Breast epithelium (tissue), 4 donors: ENCODE results near the gene USP11. TPM values are rescaled to one million over a fixed set of nuclear protein-coding genes. Genes with fewer than 3 reads are reported as not detected.

Experiments
- DNase-seq, 2 donors: peaks; one replicate each; pipeline ENCODE4 v3.0.0-alpha.2; 2019; ENCODE audit warnings: low spot score in 2 of 2
- H3K27ac ChIP-seq, 2 donors: fragments of 200-600 bp; sonication (generic) in 1 of 2; one replicate each; pipeline ENCODE4 v1.5.1; 2016 to 2019; ENCODE audit warnings: mild to moderate bottlenecking in 1 of 2
- H3K27me3 ChIP-seq, 2 donors: fragments of 200-600 bp; sonication (generic) in 1 of 2; one replicate each; pipeline versions ENCODE4 v1.5.1 to v1.6.0; 2017 to 2019; ENCODE audit warnings: control low read depth in 1 of 2, mild to moderate bottlenecking in 1 of 2
- H3K36me3 ChIP-seq: fragments of 200-600 bp; one replicate; pipeline ENCODE4 v1.5.1; 2019
- H3K4me1 ChIP-seq, 2 donors: fragments of 200-600 bp; sonication (generic); one replicate each; pipeline ENCODE4 v1.5.1; 2016 to 2019; ENCODE audit warnings: control low read depth in 1 of 2
- H3K4me3 ChIP-seq, 3 donors: fragments of 200-600 bp; sonication (generic); 1 replicate in 2 of 3; 2 replicates in 1 of 3; pipeline ENCODE4 v1.5.1; 2016 to 2019; ENCODE audit warnings: mild to moderate bottlenecking in 3 of 3, moderate library complexity in 2 of 3
- H3K9me3 ChIP-seq, 2 donors: fragments of 200-600 bp; sonication (generic) in 1 of 2; one replicate each; pipeline ENCODE4 v1.5.1; 2016 to 2019; ENCODE audit warnings: control low read depth in 1 of 2
- POLR2A ChIP-seq: fragments of 450-650 bp; IDR thresholded peaks from one replicate; pipeline ENCODE4 v1.6.1; 2016; ENCODE audit warnings: antibody characterized with exemption, mild to moderate bottlenecking, moderate library complexity
- POLR2AphosphoS5 ChIP-seq, 3 donors: sonication (generic); formaldehyde crosslinking; IDR thresholded peaks; one replicate each; pipeline ENCODE4 v1.6.1; 2017; ENCODE audit warnings: antibody characterized with exemption in 3 of 3
- intact Hi-C: fragments of 100-400 bp; cut with DNase I; formaldehyde crosslinking; loops from one replicate; pipeline ENCODE4 v1.15.1; 2023; ENCODE audit warnings: low total_unique reads
- total RNA-seq, 3 donors: library from RNA; depleted of rRNA; stranded (reverse); fragments of >200 nt; gene quantifications; one replicate each; pipeline ENCODE4 v1.1.0, GENCODE V29; 2016
- TF ChIP-seq, protein P1 (sequence below), 3 donors: fragments of 450-650 bp; IDR thresholded peaks; one replicate each; pipeline ENCODE4 v1.5.1; 2016 to 2017; ENCODE audit warnings: antibody characterized with exemption in 3 of 3, mild to moderate bottlenecking in 3 of 3, moderate library complexity in 3 of 3

Gene USP11
- total RNA-seq, 3 donors from 2014 or later = 21.3 to 42.0 (median 29.4) TPM

DNA sequence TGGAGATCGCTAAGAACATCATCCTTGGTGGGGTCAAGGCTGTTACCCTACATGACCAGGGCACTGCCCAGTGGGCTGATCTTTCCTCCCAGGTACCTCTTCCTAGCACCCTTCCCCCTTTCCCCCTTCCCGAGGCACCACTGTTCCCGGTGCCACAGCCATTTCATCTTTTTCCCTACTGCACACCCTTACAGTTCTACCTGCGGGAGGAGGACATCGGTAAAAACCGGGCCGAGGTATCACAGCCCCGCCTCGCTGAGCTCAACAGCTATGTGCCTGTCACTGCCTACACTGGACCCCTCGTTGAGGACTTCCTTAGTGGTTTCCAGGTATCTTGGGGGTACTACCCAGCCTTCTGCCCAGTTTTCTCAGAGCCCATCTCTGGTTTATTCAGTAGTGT is 33.5 kb upstream of the USP11 start:
- TF ChIP-seq, protein P1, sequence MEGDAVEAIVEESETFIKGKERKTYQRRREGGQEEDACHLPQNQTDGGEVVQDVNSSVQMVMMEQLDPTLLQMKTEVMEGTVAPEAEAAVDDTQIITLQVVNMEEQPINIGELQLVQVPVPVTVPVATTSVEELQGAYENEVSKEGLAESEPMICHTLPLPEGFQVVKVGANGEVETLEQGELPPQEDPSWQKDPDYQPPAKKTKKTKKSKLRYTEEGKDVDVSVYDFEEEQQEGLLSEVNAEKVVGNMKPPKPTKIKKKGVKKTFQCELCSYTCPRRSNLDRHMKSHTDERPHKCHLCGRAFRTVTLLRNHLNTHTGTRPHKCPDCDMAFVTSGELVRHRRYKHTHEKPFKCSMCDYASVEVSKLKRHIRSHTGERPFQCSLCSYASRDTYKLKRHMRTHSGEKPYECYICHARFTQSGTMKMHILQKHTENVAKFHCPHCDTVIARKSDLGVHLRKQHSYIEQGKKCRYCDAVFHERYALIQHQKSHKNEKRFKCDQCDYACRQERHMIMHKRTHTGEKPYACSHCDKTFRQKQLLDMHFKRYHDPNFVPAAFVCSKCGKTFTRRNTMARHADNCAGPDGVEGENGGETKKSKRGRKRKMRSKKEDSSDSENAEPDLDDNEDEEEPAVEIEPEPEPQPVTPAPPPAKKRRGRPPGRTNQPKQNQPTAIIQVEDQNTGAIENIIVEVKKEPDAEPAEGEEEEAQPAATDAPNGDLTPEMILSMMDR (IDR thresholded peaks at IDR 0.05) = no peak
- TF ChIP-seq POLR2AphosphoS5 (IDR thresholded peaks at IDR 0.05) (no peak), POLR2A (no peak)
- peak overlapping the region; percentile 18 to 48 for H3K27ac ChIP-seq
- H3K9me3 ChIP-seq = no peaks in the 10 kb centered on the region
- no peaks in the 10 kb centered on the region for H3K27me3 ChIP-seq
- peaks cover 11% of the 10 kb centered on the region for H3K36me3 ChIP-seq
- no peak overlapping the region for H3K4me3 ChIP-seq
- DNase-seq = no peak
- H3K4me1 ChIP-seq = peaks cover 0 to 19% of the 10 kb centered on the region in 2 donors
- intact Hi-C loops = no loop called here

DNA sequence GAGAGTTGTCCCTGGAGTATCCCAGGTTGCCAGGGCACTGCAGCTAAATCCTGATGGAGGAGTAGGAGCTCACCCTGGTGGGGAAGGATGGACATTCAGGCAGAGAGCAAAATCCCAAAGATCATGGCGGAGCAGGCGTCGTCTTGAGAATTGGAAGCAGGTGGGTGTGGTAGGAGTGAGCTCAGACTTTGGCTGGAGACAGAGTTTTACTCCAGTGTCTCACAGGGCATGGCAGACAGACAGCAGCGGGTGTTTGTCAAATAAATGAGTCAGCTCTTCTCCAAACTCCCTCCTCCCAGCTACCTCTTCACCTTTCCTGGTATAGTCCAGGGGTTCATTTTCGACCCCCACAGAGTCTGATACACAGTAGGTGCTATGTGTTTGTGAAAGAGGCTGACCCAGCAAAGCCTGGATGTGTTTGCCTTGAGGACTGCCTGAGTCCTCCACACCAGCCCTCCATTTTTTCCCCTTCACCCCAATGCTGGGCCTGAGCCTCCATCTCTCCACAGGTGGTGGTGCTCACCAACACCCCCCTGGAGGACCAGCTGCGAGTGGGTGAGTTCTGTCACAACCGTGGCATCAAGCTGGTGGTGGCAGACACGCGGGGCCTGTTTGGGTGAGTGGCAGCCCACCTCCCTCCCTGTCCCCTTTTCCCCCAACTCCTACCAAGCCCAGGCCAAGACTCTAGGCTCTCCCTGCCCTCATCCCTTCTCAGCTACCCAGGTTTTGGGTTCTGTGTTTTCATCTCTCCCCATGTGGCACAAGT is 32.2 kb upstream of the USP11 start:
- TF ChIP-seq POLR2A (no peak), POLR2AphosphoS5 (IDR thresholded peaks at IDR 0.05) (no peak)
- TF ChIP-seq, protein P1 (IDR thresholded peaks at IDR 0.05) = no peak
- intact Hi-C loops = loop anchor here (10.0 kb wide), 1 partner anchor 164 kb away; no protein-coding TSS in a partner anchor
- Histone ChIP-seq H3K27ac (peak overlapping the region; percentile 61 to 84), H3K36me3 (peaks cover 11% of the 10 kb centered on the region), H3K4me1 (peaks cover 0 to 13% of the 10 kb centered on the region in 2 donors), H3K27me3 (no peaks in the 10 kb centered on the region), H3K9me3 (no peaks in the 10 kb centered on the region), H3K4me3 (no peak overlapping the region)
- peak in 1 of 2 donors; percentile 52 for DNase-seq

DNA sequence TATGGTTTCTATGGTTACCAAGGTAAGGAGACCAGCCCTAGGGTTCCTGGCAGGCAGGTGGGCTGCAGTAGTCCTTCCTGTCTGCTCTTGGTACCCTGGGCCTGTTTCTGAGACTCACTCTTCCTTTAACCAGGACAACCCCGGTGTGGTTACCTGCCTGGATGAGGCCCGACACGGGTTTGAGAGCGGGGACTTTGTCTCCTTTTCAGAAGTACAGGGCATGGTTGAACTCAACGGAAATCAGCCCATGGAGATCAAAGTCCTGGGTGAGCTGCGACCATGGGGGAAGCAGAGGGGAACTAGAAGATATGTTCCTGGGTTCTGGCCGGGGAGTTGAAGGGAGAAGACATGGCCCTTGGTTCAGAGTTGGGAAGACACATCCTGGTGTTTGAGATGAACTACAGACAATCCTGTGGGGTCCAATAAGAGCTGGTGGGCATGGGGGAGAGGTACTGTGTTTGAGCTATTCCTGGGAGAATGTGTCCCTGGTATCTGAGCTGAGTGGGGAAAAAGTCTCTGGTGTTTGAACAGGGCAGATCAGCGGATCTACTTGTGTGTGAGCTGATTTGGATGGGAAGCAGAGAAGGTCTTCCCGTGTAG is 31.4 kb upstream of the USP11 start:
- H3K27ac ChIP-seq = peak overlapping the region; percentile 61 to 84
- no peaks in the 10 kb centered on the region for H3K27me3 ChIP-seq
- no peak for TF ChIP-seq POLR2A
- no peak for TF ChIP-seq POLR2AphosphoS5 (IDR thresholded peaks at IDR 0.05)
- TF ChIP-seq, protein P1 (IDR thresholded peaks at IDR 0.05) = no peak
- peaks cover 11% of the 10 kb centered on the region for H3K36me3 ChIP-seq
- no peak overlapping the region for H3K4me3 ChIP-seq
- intact Hi-C loops = loop anchor here (10.0 kb wide), 1 partner anchor 163 kb away; no protein-coding TSS in a partner anchor
- no peaks in the 10 kb centered on the region for H3K9me3 ChIP-seq
- no peak for DNase-seq
- peaks cover 0 to 4% of the 10 kb centered on the region in 2 donors for H3K4me1 ChIP-seq

DNA sequence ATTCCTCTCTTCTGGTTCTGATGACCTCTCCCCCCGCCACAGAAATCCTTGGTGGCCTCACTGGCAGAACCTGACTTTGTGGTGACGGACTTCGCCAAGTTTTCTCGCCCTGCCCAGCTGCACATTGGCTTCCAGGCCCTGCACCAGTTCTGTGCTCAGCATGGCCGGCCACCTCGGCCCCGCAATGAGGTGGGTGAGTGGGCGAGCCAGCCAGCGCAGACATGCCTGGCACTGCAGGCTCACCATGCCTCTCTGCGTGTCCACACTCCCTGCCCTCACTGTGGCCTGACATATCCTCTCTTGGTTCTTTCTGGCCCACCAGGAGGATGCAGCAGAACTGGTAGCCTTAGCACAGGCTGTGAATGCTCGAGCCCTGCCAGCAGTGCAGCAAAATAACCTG is 30.5 kb upstream of the USP11 start:
- Histone ChIP-seq H3K9me3 (no peaks in the 10 kb centered on the region), H3K4me3 (no peak overlapping the region), H3K36me3 (peaks cover 11% of the 10 kb centered on the region), H3K4me1 (no peaks in the 10 kb centered on the region), H3K27ac (no peak overlapping the region), H3K27me3 (no peaks in the 10 kb centered on the region)
- no peak for DNase-seq
- TF ChIP-seq POLR2A (no peak), POLR2AphosphoS5 (IDR thresholded peaks at IDR 0.05) (no peak)
- TF ChIP-seq, protein P1 (IDR thresholded peaks at IDR 0.05) = no peak
- intact Hi-C loops = loop anchor here (10.0 kb wide), 1 partner anchor 162 kb away; no protein-coding TSS in a partner anchor

DNA sequence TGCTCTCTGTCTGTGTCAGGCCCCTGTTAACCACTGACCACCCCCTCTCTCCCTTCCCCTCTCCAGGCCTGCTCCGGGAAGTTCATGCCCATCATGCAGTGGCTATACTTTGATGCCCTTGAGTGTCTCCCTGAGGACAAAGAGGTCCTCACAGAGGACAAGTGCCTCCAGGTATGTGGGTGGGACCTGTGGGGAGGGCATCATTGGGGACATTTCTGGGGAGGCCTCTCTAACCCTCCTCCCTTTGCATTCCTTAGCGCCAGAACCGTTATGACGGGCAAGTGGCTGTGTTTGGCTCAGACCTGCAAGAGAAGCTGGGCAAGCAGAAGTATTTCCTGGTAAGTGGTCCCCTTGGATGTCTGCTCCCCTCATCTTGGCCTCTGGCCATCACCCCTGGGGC is 29.9 kb upstream of the USP11 start:
- no peak for DNase-seq
- peaks cover 11% of the 10 kb centered on the region for H3K36me3 ChIP-seq
- no peaks in the 10 kb centered on the region for H3K9me3 ChIP-seq
- H3K27me3 ChIP-seq = no peaks in the 10 kb centered on the region
- H3K4me1 ChIP-seq = no peaks in the 10 kb centered on the region
- no peak overlapping the region for H3K27ac ChIP-seq
- intact Hi-C loops = loop anchor here (10.0 kb wide), 1 partner anchor 162 kb away; no protein-coding TSS in a partner anchor
- H3K4me3 ChIP-seq = no peak overlapping the region
- no peak for TF ChIP-seq POLR2A
- TF ChIP-seq, protein P1 (IDR thresholded peaks at IDR 0.05) = no peak
- no peak for TF ChIP-seq POLR2AphosphoS5 (IDR thresholded peaks at IDR 0.05)
